HepG2 (cell line): ENCODE data around the gene OSBPL2. TPM values are rescaled to one million over a fixed set of nuclear protein-coding genes. Genes with fewer than 3 reads are reported as not detected.
A peak's percentile ranks its signal among the peaks of the same experiment; 100 is the strongest.

Experiments used
- HES4 ChIP-seq: sonication (generic); formaldehyde crosslinking; IDR thresholded peaks from 2 replicates; pipeline ENCODE4 v1.9.0; 2021; ENCODE audit warnings: mild to moderate bottlenecking, missing genetic modification reagents, borderline replicate concordance
- HIVEP1 ChIP-seq: sonication (generic); formaldehyde crosslinking; IDR thresholded peaks from 2 replicates; pipeline ENCODE4 v1.4.0; 2020; ENCODE audit warnings: mild to moderate bottlenecking, missing genetic modification reagents
- MEIS1 ChIP-seq: sonication (generic); formaldehyde crosslinking; IDR thresholded peaks from 2 replicates; pipeline ENCODE4 v1.9.0; 2021; ENCODE audit warnings: mild to moderate bottlenecking, missing genetic modification reagents, moderate library complexity, borderline replicate concordance
- RBAK ChIP-seq: sonication (generic); formaldehyde crosslinking; IDR thresholded peaks from 2 replicates; pipeline ENCODE4 v1.5.1; 2020; ENCODE audit warnings: mild to moderate bottlenecking, missing genetic modification reagents
- SNAPC2 ChIP-seq: sonication (generic); formaldehyde crosslinking; IDR thresholded peaks from 2 replicates; pipeline ENCODE4 v1.8.1; 2022; ENCODE audit warnings: mild to moderate bottlenecking, missing genetic modification reagents
- TBX3 ChIP-seq: fragments of 450-650 bp; IDR thresholded peaks from 2 replicates; pipeline ENCODE4 v1.6.1; 2017; ENCODE audit warnings: antibody characterized with exemption, mild to moderate bottlenecking, inconsistent platforms, borderline replicate concordance
- ZNF432 ChIP-seq: sonication (generic); formaldehyde crosslinking; IDR thresholded peaks from 2 replicates; pipeline ENCODE4 v1.5.0; 2020; ENCODE audit warnings: missing genetic modification reagents, mild to moderate bottlenecking, borderline replicate concordance
- ZNF550 ChIP-seq: sonication (generic); formaldehyde crosslinking; IDR thresholded peaks from 2 replicates; pipeline ENCODE4 v1.4.0; 2020; ENCODE audit warnings: mild to moderate bottlenecking, missing genetic modification reagents, borderline replicate concordance
- polyA plus RNA-seq, 8 experiments: library from polyadenylated mRNA; depleted of rRNA in 3 of 8; stranded (reverse) in 7 of 8; unstranded in 1 of 8; fragments of >200 nt; fragmentation: Illumina TruSeq in 4 of 8; extraction: Trizol in 4 of 8; gene quantifications; 2 replicates each; pipeline versions ENCODE4 v1.2.1 to v1.2.3, GENCODE V29; 2011 to 2016; ENCODE audit warnings: low read depth in 4 of 8, missing spikeins in 1 of 8, mixed read lengths in 1 of 8; ENCODE audit not compliant: insufficient read depth in 1 of 8
- total RNA-seq, 5 experiments: library from RNA; depleted of rRNA; stranded (reverse); fragments of >200 nt; fragmentation: Illumina TruSeq; extraction: Trizol; gene quantifications; 2 replicates each; pipeline ENCODE4 v1.2.3, GENCODE V29; 2016; ENCODE audit warnings: low read depth in 1 of 5
- TF ChIP-seq, protein P1 (sequence below): sonication (generic); formaldehyde crosslinking; IDR thresholded peaks from 2 replicates; pipeline ENCODE4 v1.5.1; 2020; ENCODE audit warnings: mild to moderate bottlenecking, missing genetic modification reagents, moderate library complexity
- TF ChIP-seq, protein P2 (sequence below): sonication (generic); formaldehyde crosslinking; IDR thresholded peaks from 2 replicates; pipeline ENCODE4 v1.4.0; 2020; ENCODE audit warnings: missing genetic modification reagents
- TF ChIP-seq, protein P3 (sequence below): sonication (generic); formaldehyde crosslinking; IDR thresholded peaks from 2 replicates; pipeline ENCODE4 v1.8.0; 2022; ENCODE audit warnings: mild to moderate bottlenecking, missing genetic modification reagents, borderline replicate concordance
- TF ChIP-seq, protein P4 (sequence below): sonication (generic); formaldehyde crosslinking; IDR thresholded peaks from 2 replicates; pipeline ENCODE4 v1.8.0; 2023; ENCODE audit warnings: mild to moderate bottlenecking, missing genetic modification reagents
- TF ChIP-seq, protein P5 (sequence below): sonication (generic); formaldehyde crosslinking; IDR thresholded peaks from 2 replicates; pipeline ENCODE4 v1.4.0; 2020; ENCODE audit warnings: missing genetic modification reagents
- TF ChIP-seq, protein P6 (sequence below): sonication (generic); formaldehyde crosslinking; IDR thresholded peaks from 2 replicates; pipeline ENCODE4 v1.4.0; 2020; ENCODE audit warnings: missing genetic modification reagents, low read depth, mild to moderate bottlenecking, borderline replicate concordance

OSBPL2 gene
- total and polyA plus RNA-seq, 2 of the 13 experiments (the other 11 are each of a cell fraction or from before 2014, with no cell fraction given) = 18.5 to 37.4 TPM

DNA sequence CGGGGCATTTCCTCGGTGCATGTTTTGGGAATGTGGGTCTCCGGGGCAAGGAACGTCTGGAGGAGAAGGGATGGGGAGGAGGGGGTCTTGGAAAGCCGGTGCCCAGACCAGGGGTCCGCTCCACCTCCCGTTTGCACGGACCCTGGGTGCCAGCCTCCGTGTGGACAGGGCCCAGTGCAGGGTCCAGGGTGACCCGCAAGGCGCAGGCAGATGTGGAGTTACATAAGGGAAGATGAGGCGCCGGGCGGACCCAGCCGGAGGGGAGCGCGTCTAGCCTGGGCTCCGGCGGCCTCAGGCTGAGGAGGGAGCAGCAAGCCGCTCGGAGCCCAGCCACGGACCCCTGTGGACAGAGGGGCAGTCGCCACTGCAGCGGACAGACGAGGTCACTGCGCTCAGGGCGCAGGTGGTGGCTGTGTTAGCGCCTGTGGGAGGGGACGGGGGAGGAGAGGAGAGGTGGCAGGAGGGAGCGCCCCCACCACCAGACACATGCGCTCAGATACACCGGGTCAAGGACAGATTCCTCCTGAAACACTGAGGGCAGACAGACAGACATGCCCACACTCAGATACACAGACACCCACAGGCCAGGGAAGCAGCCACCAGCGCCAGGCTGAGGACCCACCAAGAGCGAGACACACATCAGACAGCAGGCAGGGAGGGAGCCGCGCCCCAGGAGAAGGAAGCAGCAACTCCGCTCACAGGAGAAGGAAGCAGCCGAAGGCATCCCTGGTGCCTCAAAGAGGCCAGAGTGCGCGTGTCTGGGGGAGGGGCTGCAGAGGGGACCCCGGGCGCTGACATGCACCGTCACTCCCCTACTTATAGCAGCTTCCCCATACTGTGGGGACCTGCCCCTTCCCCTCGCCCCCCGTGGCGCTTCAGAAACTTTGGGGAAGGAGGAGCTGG lies 17.4 kb upstream of the OSBPL2 start (continued):
- TF ChIP-seq, protein P1, sequence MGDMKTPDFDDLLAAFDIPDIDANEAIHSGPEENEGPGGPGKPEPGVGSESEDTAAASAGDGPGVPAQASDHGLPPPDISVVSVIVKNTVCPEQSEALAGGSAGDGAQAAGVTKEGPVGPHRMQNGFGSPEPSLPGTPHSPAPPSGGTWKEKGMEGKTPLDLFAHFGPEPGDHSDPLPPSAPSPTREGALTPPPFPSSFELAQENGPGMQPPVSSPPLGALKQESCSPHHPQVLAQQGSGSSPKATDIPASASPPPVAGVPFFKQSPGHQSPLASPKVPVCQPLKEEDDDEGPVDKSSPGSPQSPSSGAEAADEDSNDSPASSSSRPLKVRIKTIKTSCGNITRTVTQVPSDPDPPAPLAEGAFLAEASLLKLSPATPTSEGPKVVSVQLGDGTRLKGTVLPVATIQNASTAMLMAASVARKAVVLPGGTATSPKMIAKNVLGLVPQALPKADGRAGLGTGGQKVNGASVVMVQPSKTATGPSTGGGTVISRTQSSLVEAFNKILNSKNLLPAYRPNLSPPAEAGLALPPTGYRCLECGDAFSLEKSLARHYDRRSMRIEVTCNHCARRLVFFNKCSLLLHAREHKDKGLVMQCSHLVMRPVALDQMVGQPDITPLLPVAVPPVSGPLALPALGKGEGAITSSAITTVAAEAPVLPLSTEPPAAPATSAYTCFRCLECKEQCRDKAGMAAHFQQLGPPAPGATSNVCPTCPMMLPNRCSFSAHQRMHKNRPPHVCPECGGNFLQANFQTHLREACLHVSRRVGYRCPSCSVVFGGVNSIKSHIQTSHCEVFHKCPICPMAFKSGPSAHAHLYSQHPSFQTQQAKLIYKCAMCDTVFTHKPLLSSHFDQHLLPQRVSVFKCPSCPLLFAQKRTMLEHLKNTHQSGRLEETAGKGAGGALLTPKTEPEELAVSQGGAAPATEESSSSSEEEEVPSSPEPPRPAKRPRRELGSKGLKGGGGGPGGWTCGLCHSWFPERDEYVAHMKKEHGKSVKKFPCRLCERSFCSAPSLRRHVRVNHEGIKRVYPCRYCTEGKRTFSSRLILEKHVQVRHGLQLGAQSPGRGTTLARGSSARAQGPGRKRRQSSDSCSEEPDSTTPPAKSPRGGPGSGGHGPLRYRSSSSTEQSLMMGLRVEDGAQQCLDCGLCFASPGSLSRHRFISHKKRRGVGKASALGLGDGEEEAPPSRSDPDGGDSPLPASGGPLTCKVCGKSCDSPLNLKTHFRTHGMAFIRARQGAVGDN (CRISPR knock-in tag) = peak; percentile 10; the same call in 1 of the 2 replicates
- TF ChIP-seq MEIS1 (CRISPR knock-in tag) (peak; percentile 20; the same call in 1 of the 2 replicates), TBX3 (0 out of 2 replicates have a peak, but pooled peaks have one; percentile 3), HIVEP1 (peak; percentile 26; the same call in 1 of the 2 replicates), SNAPC2 (CRISPR knock-in tag) (no peak), ZNF550 (0 out of 2 replicates have a peak, but pooled peaks have one; percentile 47), HES4 (0 out of 2 replicates have a peak, but pooled peaks have one; percentile 2), ZNF432 (CRISPR knock-in tag) (no peak), RBAK (CRISPR knock-in tag) (peak; percentile 53; the same call in 1 of the 2 replicates)
- TF ChIP-seq, protein P2, sequence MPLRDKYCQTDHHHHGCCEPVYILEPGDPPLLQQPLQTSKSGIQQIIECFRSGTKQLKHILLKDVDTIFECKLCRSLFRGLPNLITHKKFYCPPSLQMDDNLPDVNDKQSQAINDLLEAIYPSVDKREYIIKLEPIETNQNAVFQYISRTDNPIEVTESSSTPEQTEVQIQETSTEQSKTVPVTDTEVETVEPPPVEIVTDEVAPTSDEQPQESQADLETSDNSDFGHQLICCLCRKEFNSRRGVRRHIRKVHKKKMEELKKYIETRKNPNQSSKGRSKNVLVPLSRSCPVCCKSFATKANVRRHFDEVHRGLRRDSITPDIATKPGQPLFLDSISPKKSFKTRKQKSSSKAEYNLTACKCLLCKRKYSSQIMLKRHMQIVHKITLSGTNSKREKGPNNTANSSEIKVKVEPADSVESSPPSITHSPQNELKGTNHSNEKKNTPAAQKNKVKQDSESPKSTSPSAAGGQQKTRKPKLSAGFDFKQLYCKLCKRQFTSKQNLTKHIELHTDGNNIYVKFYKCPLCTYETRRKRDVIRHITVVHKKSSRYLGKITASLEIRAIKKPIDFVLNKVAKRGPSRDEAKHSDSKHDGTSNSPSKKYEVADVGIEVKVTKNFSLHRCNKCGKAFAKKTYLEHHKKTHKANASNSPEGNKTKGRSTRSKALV (CRISPR knock-in tag) = peak; percentile 80; the same call in 1 of the 2 replicates
- TF ChIP-seq, protein P3, sequence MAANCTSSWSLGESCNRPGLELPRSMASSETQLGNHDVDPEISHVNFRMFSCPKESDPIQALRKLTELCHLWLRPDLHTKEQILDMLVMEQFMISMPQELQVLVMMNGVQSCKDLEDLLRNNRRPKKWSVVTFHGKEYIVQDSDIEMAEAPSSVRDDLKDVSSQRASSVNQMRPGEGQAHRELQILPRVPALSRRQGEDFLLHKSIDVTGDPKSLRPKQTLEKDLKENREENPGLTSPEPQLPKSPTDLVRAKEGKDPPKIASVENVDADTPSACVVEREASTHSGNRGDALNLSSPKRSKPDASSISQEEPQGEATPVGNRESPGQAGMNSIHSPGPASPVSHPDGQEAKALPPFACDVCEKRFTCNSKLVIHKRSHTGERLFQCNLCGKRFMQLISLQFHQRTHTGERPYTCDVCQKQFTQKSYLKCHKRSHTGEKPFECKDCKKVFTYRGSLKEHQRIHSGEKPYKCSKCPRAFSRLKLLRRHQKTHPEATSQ = no peak
- TF ChIP-seq, protein P4, sequence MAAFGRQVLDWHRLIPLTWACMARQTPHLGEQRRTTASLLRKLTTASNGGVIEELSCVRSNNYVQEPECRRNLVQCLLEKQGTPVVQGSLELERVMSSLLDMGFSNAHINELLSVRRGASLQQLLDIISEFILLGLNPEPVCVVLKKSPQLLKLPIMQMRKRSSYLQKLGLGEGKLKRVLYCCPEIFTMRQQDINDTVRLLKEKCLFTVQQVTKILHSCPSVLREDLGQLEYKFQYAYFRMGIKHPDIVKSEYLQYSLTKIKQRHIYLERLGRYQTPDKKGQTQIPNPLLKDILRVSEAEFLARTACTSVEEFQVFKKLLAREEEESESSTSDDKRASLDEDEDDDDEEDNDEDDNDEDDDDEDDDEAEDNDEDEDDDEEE (CRISPR knock-in tag) = no peak
- TF ChIP-seq, protein P5, sequence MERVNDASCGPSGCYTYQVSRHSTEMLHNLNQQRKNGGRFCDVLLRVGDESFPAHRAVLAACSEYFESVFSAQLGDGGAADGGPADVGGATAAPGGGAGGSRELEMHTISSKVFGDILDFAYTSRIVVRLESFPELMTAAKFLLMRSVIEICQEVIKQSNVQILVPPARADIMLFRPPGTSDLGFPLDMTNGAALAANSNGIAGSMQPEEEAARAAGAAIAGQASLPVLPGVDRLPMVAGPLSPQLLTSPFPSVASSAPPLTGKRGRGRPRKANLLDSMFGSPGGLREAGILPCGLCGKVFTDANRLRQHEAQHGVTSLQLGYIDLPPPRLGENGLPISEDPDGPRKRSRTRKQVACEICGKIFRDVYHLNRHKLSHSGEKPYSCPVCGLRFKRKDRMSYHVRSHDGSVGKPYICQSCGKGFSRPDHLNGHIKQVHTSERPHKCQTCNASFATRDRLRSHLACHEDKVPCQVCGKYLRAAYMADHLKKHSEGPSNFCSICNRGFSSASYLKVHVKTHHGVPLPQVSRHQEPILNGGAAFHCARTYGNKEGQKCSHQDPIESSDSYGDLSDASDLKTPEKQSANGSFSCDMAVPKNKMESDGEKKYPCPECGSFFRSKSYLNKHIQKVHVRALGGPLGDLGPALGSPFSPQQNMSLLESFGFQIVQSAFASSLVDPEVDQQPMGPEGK (CRISPR knock-in tag) = peak; percentile 55; the same call in 1 of the 2 replicates
- TF ChIP-seq, protein P6, sequence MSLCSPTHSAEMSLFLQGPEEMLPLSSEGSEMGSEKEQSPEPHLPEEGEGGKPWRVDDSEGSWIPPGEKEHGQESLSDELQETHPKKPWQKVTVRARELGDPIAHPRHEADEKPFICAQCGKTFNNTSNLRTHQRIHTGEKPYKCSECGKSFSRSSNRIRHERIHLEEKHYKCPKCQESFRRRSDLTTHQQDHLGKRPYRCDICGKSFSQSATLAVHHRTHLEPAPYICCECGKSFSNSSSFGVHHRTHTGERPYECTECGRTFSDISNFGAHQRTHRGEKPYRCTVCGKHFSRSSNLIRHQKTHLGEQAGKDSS = 0 out of 2 replicates have a peak, but pooled peaks have one; percentile 5
